Activated naive CD8-positive, alpha-beta T cell treated with anti-CD3 and anti-CD28 coated beads, Interleukin-2, amount 50 U/mL, for 24 hours (primary cell): Measurements from ENCODE around the gene C18orf63.

Experiments
- ATAC-seq: fragments of 150-1000 bp; cut with Tn5 transposase; one replicate; pipeline ENCODE4 v1.10.0; 2021
- DNase-seq: peaks from one replicate; pipeline ENCODE4 v3.0.0; 2021
- H3K27ac Mint-ChIP-seq: one replicate; pipeline ENCODE4 v1.8.0; 2021; ENCODE audit warnings: mild to moderate bottlenecking, mixed read lengths
- H3K27me3 Mint-ChIP-seq: one replicate; pipeline ENCODE4 v1.8.0; 2021; ENCODE audit warnings: mixed read lengths
- H3K36me3 Mint-ChIP-seq: one replicate; pipeline ENCODE4 v1.8.0; 2021; ENCODE audit warnings: low read depth, mixed read lengths
- H3K4me1 Mint-ChIP-seq: one replicate; pipeline ENCODE4 v1.8.0; 2021; ENCODE audit warnings: mixed read lengths
- H3K4me3 Mint-ChIP-seq: one replicate; pipeline ENCODE4 v1.8.0; 2021; ENCODE audit warnings: mild to moderate bottlenecking, moderate library complexity, mixed read lengths
- H3K9me3 Mint-ChIP-seq: one replicate; pipeline ENCODE4 v1.8.0; 2021; ENCODE audit warnings: mixed read lengths

The C18orf63 gene

DNA sequence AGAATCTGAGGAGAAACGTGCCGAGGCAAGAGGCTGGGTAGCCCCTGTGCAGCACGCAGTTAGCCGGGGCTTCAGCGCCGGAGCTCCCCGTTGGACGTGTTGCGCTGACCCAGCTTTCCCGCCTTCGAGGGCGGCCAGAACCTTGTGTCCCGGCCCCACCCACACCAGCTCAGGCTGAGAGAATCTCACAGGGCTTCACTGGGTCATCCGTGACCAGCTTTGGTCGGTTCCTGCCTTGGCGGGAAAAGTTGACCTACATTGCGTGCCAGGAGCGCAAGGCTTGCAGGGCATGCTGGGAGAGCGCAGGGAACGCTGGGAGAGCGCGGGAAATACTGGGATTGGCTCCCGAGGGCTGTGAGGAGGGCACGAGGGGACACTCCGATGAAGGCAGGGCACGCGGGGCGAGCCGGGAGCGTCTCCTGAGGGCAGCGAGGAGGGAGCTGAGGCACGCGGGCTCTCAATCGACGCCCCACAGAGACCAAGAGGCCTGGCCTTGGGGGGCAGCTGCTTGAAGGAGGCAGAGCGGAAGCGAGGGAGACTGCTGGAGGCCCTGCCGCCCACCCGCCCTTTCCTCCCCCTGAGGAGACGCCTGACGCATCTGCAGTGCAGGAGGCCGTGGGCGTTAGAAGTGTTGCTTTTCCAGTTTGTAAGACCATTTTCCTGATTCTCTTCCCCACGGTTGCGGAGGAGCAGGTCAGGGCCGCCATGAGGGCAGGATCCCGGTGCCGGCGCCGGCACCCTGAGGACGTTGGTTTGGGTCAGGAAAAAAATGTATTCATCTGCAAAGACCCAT is at the start of gene C18orf63:
TSS of gene C18orf63 (plus strand) at position 376 of the 793 bp plus-strand sequence. CDS start 2,027 bp downstream, outside the sequence.
- ATAC-seq (no peak), DNase-seq (no peak)
- no peaks in the 10 kb centered on the region for H3K4me1 Mint-ChIP-seq
- H3K27me3 Mint-ChIP-seq: no peaks in the 10 kb centered on the region
- H3K9me3 Mint-ChIP-seq: no peaks in the 10 kb centered on the region
- H3K4me3 Mint-ChIP-seq: no peak within 1 kb of the TSS
- H3K27ac Mint-ChIP-seq: no peak within 1 kb of the TSS
- H3K36me3 Mint-ChIP-seq: no peaks in the 10 kb centered on the region

DNA sequence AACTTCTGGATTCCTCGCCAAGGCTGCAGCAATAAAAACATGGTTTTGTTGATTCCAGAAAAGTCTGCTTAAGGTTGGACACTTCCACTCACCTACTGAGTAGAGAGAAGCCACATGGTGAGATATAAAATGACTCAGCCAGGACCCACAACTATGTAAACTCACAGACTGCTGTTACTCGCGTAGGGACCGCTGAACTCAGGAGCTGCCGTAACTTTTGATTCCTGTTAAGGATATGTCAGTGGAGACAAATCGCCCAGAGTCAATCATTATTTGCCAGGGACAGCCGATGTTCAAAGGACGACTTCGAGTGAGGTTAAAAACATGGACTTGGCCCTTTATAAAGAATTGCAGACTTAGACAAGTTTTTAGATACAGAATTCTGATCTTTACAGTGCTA is 49.5 kb upstream of the C18orf63 start:
- Mint-ChIP-seq H3K27me3 (no peaks in the 10 kb centered on the region), H3K27ac (no peak overlapping the region), H3K36me3 (no peaks in the 10 kb centered on the region), H3K4me1 (peaks cover 8% of the 10 kb centered on the region), H3K9me3 (no peaks in the 10 kb centered on the region), H3K4me3 (no peak overlapping the region)
- ATAC-seq (no peak), DNase-seq (no peak)

DNA sequence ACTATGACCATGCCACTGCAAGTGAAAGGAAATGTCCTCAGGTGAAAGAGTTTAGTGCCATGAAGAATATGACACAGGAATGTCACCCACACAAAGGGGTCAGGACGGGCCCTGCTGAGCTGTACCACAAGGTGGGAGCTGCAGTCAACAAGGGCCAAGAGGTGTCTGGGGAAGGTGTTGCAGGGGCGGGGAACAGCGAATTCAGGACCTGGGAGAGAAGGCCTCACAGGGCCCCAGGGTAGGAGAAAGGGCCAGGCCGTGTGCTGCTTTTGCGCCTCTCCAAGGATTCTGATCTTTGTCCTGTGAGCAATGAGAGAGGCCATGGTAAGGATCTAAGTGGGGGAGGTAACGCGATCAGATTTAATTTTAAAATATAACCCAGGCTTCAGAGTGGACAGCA is 47.5 kb upstream of the C18orf63 start:
- H3K36me3 Mint-ChIP-seq: no peaks in the 10 kb centered on the region
- no peaks in the 10 kb centered on the region for H3K9me3 Mint-ChIP-seq
- ATAC-seq: no peak

DNA sequence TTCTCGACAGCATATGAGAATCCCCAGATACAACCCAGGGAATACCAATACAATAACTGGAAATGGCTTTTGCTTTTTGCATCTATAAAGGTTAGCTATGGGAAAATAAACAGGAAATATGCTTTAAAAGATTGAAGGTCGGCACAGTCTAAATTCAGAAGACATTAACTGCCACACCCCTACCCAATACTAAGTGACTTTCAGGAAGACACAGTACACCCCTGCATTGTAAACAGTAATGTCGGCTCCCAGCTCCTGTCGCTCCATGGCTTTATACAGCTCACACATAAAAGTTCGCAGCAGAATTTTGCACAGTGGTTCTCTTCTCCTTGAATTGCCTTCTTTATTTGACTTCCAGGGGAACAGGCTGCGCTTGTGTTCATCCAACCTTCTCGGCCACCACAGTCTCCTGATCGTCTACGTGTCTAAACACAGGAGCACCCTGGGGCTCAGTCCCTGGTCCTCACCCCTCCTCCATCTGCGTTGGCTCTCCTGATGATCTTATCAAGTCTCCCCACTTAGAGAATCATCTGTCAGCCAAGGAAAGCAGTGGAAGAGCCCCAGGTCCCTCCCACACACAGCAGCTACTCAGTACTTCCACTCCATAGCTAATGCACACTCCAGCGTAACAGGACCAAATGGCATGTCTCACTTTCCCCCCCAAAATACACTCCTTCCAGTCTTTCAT is 46.6 kb upstream of the C18orf63 start:
- H3K9me3 Mint-ChIP-seq: no peaks in the 10 kb centered on the region
- H3K4me3 Mint-ChIP-seq: no peak overlapping the region
- no peak overlapping the region for H3K27ac Mint-ChIP-seq
- H3K36me3 Mint-ChIP-seq: no peaks in the 10 kb centered on the region
- no peaks in the 10 kb centered on the region for H3K27me3 Mint-ChIP-seq
- no peak for ATAC-seq
- H3K4me1 Mint-ChIP-seq: peaks cover 8% of the 10 kb centered on the region
- DNase-seq: no peak

More for the DNA sequence above, 47.5 kb upstream of the C18orf63 start:
- Mint-ChIP-seq H3K27me3 (no peaks in the 10 kb centered on the region), H3K4me1 (peaks cover 8% of the 10 kb centered on the region), H3K4me3 (no peak overlapping the region), H3K27ac (no peak overlapping the region)
- no peak for DNase-seq

DNA sequence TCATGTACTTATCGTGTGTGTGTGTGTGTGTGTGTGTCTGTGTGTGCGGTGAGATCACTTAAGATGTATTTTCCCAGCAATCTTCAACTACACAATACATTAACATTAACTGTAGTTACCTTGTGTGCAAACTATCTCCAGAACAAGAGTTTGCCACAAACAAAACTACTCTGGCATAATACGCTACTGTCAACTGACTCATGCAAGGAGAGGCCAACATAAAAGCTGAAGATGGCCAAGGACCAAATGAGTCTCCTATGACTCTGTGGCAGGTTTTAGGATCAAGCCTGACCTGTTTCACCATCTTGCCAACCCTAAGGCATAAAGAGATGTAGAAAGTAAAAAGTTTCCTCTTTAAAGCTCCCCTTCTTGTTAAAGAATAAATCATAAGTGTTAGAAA is 44.0 kb upstream of the C18orf63 start:
- Mint-ChIP-seq H3K27me3 (no peaks in the 10 kb centered on the region), H3K4me3 (no peak overlapping the region), H3K9me3 (no peaks in the 10 kb centered on the region), H3K27ac (no peak overlapping the region), H3K4me1 (peaks cover 4% of the 10 kb centered on the region), H3K36me3 (peaks cover 3% of the 10 kb centered on the region)
- DNase-seq (no peak), ATAC-seq (no peak)

DNA sequence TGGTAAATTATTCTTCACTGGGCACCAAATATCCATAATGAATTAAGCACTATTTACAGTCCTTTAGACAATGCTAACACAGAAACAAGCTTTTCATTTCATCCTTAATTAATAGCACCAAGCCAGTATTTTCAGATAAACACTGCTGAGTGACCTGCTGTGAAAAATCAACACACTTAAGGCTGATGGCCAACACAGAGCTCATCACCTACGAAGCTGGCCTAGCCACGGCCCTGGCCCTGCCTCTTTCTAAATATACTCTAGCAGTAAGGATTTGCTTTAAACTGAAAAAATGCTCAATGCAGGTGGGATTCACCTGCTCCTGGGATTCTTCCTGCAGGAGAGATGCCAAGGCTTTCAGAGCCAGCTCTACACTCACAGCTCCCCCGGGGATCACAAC is 42.2 kb upstream of the C18orf63 start:
- DNase-seq (no peak), ATAC-seq (no peak)
- Mint-ChIP-seq H3K9me3 (no peaks in the 10 kb centered on the region), H3K4me3 (no peak overlapping the region), H3K27me3 (no peaks in the 10 kb centered on the region), H3K4me1 (peaks cover 4% of the 10 kb centered on the region), H3K36me3 (peaks cover 3% of the 10 kb centered on the region), H3K27ac (no peak overlapping the region)

DNA sequence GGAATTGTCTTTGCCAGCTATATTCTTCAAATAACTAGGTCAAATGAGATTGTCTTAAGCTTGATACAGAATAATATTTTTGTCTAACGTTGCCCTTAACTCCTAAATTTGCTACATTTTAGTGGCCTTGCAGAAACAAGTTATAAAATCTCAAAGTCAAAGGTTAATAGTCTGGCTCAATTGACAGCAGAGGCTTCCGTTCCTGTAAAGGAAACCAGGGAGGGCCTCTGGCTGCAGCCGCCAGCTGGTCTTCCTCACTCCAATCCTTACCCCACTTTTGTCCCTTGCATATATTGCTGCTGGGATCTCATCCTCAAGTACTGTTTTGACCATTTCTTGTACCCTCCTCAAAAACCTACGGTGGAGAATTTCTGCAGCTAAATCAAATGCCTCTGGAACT is 40.9 kb upstream of the C18orf63 start:
- Mint-ChIP-seq H3K4me1 (no peaks in the 10 kb centered on the region), H3K27me3 (no peaks in the 10 kb centered on the region), H3K36me3 (peaks cover 3% of the 10 kb centered on the region), H3K9me3 (no peaks in the 10 kb centered on the region), H3K27ac (no peak overlapping the region), H3K4me3 (no peak overlapping the region)
- ATAC-seq (no peak), DNase-seq (no peak)

DNA sequence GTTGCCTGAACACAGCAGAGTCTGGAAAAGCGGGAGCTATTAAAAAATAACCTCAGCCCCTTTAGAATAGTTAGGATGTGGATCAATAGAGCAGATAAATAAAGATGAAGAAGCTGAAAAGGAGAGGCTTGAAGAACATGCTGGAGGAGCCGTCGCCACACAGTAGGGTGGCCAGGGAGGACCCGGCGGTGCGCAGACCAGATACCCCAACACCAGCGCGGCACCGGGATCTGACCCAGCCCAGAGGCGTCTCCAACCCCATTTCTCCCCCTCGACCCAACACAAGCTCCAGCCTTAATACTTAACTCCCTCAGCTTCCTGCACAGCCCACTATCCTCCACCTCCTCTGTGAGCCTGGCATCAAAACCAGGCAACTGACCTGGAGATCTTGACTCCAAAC is 39.9 kb upstream of the C18orf63 start:
- no peak overlapping the region for H3K4me3 Mint-ChIP-seq
- no peaks in the 10 kb centered on the region for H3K9me3 Mint-ChIP-seq
- H3K4me1 Mint-ChIP-seq: no peaks in the 10 kb centered on the region
- no peak for ATAC-seq
- no peak overlapping the region for H3K27ac Mint-ChIP-seq
- peaks cover 6% of the 10 kb centered on the region for H3K36me3 Mint-ChIP-seq
- no peak for DNase-seq
- H3K27me3 Mint-ChIP-seq: no peaks in the 10 kb centered on the region

DNA sequence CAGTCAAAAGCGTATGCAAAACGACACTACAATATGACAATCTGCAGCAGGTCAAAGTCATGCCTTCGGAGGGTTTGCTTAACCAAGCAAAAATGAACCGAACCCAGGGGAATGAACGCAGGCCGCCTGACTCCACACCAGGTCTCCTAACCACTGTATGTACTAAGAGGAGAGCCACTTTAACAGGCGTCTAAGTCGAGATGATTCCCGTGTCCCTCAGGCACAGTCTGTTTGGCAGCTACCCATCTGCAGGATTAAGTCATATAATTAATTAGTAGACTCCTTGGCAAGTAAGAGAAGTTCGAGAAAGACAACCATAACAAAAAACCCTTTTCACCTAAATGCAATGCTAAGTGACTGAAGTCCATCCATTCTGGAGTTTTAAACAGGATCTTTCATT is 39.0 kb upstream of the C18orf63 start:
- DNase-seq (no peak), ATAC-seq (no peak)
- H3K27ac Mint-ChIP-seq: no peak overlapping the region
- no peaks in the 10 kb centered on the region for H3K9me3 Mint-ChIP-seq
- no peaks in the 10 kb centered on the region for H3K27me3 Mint-ChIP-seq
- H3K4me1 Mint-ChIP-seq: no peaks in the 10 kb centered on the region
- H3K36me3 Mint-ChIP-seq: peaks cover 6% of the 10 kb centered on the region
- H3K4me3 Mint-ChIP-seq: no peak overlapping the region

DNA sequence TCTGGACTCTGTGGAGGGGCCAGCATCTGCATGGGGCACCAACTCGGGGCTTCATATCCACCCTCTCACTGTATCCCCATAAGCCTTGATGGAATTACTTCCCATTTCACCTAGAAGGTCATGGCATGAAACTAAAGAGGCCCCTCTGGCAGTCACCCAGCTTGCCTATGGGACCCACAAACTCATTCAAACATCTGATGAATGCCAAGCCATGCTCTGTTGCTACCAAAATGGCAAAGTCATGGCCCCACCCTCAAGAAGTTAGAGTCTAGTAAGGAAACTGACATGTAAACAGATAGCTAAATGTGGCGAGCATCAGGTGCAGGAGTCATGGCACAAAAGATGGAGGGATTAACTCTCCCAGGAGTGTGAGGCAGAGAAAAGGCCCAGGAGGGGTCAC is 38.3 kb upstream of the C18orf63 start:
- peaks cover 6% of the 10 kb centered on the region for H3K36me3 Mint-ChIP-seq
- no peak overlapping the region for H3K4me3 Mint-ChIP-seq
- no peaks in the 10 kb centered on the region for H3K27me3 Mint-ChIP-seq
- H3K4me1 Mint-ChIP-seq: peaks cover 4% of the 10 kb centered on the region
- no peak overlapping the region for H3K27ac Mint-ChIP-seq
- DNase-seq (no peak), ATAC-seq (no peak)
- H3K9me3 Mint-ChIP-seq: no peaks in the 10 kb centered on the region

DNA sequence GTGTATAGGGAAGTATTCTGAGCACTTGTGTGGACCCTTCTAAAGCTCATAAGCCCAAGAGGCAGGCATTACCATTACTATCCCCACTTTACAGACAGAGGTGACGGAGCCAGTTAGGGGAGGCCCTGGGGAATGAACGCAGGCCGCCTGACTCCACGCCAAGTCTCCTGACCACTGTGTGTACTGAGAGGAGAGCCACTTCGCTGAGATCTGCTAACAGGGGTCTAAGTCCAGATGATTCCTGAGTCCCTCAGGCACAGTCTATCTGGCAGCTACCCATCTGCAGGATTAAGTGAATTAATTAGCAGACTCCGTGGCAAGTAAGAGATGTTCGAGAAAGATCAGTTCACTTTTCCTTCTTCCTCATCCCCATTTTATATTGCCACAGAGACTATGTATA is 37.6 kb upstream of the C18orf63 start:
- ATAC-seq (no peak), DNase-seq (no peak)
- H3K4me1 Mint-ChIP-seq: peaks cover 12% of the 10 kb centered on the region
- no peak overlapping the region for H3K4me3 Mint-ChIP-seq
- H3K9me3 Mint-ChIP-seq: no peaks in the 10 kb centered on the region
- H3K36me3 Mint-ChIP-seq: peaks cover 6% of the 10 kb centered on the region
- no peaks in the 10 kb centered on the region for H3K27me3 Mint-ChIP-seq
- no peak overlapping the region for H3K27ac Mint-ChIP-seq

DNA sequence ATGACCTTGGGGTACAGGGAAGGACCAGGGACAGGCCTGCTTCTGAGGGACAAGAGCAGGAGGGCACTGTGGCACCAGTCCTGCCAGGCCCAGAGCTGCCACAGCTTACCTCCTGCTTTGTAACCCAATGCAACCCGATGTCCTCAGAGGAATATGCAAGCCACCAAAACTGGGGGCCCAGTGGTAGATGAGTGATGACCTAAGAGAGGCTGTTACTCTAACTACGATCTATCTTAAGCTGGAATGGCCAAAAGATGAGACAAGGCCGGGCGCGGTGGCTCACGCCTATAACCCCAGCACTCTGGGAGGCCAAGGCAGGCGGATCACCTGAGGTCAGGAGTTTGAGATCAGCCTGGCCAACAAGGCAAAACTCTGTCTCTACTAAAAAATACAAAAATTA is 36.7 kb upstream of the C18orf63 start:
- Mint-ChIP-seq H3K9me3 (no peaks in the 10 kb centered on the region), H3K27ac (no peak overlapping the region), H3K4me3 (no peak overlapping the region), H3K36me3 (peaks cover 6% of the 10 kb centered on the region), H3K4me1 (peaks cover 18% of the 10 kb centered on the region), H3K27me3 (no peaks in the 10 kb centered on the region)
- ATAC-seq (no peak), DNase-seq (no peak)

DNA sequence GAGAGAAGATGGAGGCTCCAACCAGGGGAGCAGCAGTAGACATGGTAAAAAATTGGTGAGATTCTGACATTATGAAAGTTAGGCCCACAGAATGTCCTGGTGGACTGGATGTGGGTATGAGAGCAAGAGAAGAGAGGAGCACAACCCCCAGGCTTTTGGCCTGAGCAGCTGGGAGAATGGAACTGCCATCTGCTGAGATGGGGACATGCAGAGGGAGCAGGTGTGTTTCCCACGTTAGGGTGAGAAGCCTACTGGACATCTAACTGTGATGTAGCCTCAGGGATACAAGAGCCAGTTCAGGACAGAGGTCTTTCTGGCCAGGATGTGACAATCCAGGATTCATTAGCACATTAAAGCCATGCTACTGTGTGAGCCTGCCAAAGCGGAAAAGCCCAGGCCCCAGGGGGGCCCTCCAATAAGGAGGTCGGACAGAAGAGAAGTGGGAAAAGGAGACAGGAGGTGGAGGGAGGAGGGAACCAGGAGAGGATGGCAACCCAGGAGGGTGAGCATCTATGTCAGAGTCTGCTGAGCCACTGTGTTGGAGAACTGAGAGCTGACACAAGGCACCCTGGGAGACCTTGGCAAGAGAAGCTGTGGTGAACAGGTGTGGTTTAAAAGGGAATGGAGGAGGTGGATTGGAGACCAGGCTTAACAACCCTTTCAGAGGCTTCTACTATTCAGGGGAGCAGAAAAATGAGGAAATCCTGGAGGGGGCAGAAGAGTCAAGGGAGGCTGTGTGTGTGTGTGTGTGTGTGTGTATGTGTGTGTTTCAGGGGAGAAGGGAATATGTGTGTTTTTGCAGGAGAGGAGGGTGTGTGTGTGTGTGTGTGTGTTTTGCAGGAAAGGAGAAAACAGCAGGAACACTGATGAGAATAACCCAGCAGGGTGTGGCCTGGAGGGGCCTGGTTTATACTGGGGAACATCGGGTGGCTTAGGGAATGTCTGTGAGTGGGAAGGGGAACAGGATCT is 34.3 kb upstream of the C18orf63 start:
- Mint-ChIP-seq H3K36me3 (peaks cover 3% of the 10 kb centered on the region), H3K27me3 (no peaks in the 10 kb centered on the region), H3K27ac (no peak overlapping the region), H3K9me3 (no peaks in the 10 kb centered on the region), H3K4me3 (no peak overlapping the region), H3K4me1 (peaks cover 18% of the 10 kb centered on the region)
- no peak for ATAC-seq
- no peak for DNase-seq

DNA sequence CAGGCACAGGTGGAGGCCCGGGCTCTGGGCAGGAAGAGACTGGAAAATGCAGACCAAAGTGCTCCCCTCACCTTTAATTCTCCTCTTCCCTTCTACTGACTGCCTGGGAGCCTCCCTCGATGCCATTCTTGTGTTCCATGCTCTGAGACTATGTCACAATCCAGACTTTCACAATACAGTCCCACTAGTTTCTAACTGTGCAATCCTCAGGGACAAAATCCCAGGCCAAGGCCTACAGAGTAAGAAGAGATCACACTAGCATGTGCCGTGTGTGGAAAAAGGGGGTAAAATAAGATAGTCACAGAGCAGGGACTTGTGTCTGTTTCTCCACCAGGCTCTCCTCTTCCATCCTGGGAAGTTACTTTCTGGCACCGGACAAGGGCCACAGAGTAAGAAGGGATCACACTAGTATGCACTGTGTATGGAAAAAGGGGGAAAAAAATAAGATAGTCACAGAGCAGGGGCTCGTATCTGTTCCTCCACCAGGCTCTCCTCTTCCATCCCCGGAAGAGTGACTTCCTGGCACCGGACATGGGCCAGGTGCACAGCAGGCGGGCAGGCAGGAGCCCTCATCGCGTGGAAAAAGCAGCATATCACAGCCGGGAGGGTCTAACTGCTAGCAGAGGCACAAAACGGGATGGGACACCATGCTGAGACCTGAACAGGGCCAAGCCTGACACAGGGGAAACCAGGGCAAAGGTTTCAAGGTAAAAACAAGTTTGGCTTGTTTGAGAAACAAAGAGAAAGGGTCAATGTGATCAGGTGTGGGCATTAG is 33.5 kb upstream of the C18orf63 start:
- Mint-ChIP-seq H3K36me3 (peaks cover 3% of the 10 kb centered on the region), H3K27ac (peak overlapping the region; percentile 29), H3K9me3 (no peaks in the 10 kb centered on the region), H3K4me3 (no peak overlapping the region), H3K27me3 (no peaks in the 10 kb centered on the region), H3K4me1 (peaks cover 18% of the 10 kb centered on the region)
- DNase-seq (no peak), ATAC-seq (no peak)
